MCF 10A (cell line): ENCODE results near the gene SEMA3D. TPM values are rescaled to one million over a fixed set of nuclear protein-coding genes. Genes with fewer than 3 reads are reported as not detected.

Experiments
- BruUV-seq: library from RNA; stranded (reverse); fragments of 400-500 nt; replicated peaks from 2 replicates; lab custom pipeline; 2021; lab: Mats Ljungman, UMichigan
- CTCF ChIA-PET: fragments of 300-600 bp; sonication (Branson Sonifier 250); formaldehyde crosslinking; extraction: SDS; loops from one replicate; lab custom pipeline; 2021; ENCODE audit warnings: antibody characterized with exemption, inconsistent platforms; lab: Yijun Ruan, JAX
- POLR2A ChIA-PET: fragments of 300-600, 350-650 bp; sonication (Branson Sonifier 250); formaldehyde crosslinking; extraction: SDS; loops from one replicate; lab custom pipeline; 2020; ENCODE audit warnings: antibody characterized with exemption, inconsistent platforms; lab: Yijun Ruan, JAX
- DNase-seq: peaks from one replicate; pipeline ENCODE4 v3.0.0-alpha.2; 2018; ENCODE audit not compliant: unreplicated experiment
- H3K27ac Mint-ChIP-seq: one replicate; pipeline ENCODE4 v1.8.0; 2022; ENCODE audit warnings: mild to moderate bottlenecking, low read depth, mixed read lengths; ENCODE audit not compliant: unreplicated experiment
- H3K27me3 Mint-ChIP-seq: one replicate; pipeline ENCODE4 v1.8.0; 2022; ENCODE audit warnings: mixed read lengths; ENCODE audit not compliant: insufficient read depth, unreplicated experiment
- H3K36me3 Mint-ChIP-seq: one replicate; pipeline ENCODE4 v1.8.0; 2022; ENCODE audit warnings: mild to moderate bottlenecking, moderate library complexity, mixed read lengths; ENCODE audit not compliant: insufficient read depth, unreplicated experiment
- H3K4me1 Mint-ChIP-seq: one replicate; pipeline ENCODE4 v1.8.0; 2022; ENCODE audit warnings: mixed read lengths; ENCODE audit not compliant: insufficient read depth, unreplicated experiment
- H3K4me3 Mint-ChIP-seq: one replicate; pipeline ENCODE4 v1.8.0; 2022; ENCODE audit warnings: mild to moderate bottlenecking, moderate library complexity, mixed read lengths; ENCODE audit not compliant: unreplicated experiment
- H3K9me3 Mint-ChIP-seq: one replicate; pipeline ENCODE4 v1.8.0; 2022; ENCODE audit warnings: mixed read lengths; ENCODE audit not compliant: unreplicated experiment
- CTCF ChIP-seq: fragments of 200-600 bp; IDR thresholded peaks from one replicate; pipeline ENCODE4 v1.8.0; 2022; ENCODE audit warnings: antibody characterized with exemption, mild to moderate bottlenecking; ENCODE audit not compliant: unreplicated experiment
- intact Hi-C: fragments of 100-400 bp; cut with micrococcal nuclease; formaldehyde crosslinking; loops from 2 replicates; pipeline ENCODE4 v1.14.1; 2022
- total RNA-seq: library from RNA; stranded (reverse); gene quantifications from 2 replicates; pipeline ENCODE4 v1.2.3, GENCODE V29; 2022

Gene SEMA3D
- total RNA-seq, 1 experiment from 2014 or later = not detected

GRCh38 chr7:85111761-85112160 is 75.1 kb downstream of the SEMA3D start:
- Mint-ChIP-seq H3K27ac (no peak overlapping the region), H3K27me3 (peaks cover 53% of the 10 kb centered on the region), H3K4me3 (no peak overlapping the region), H3K9me3 (no peaks in the 10 kb centered on the region), H3K4me1 (no peaks in the 10 kb centered on the region), H3K36me3 (no peaks in the 10 kb centered on the region)
- intact Hi-C loops = no loop called here
- ChIA-PET CTCF (interaction anchor here (0.7 kb wide), 1 partner anchor 637 kb away, joined by 3 read pairs; no protein-coding TSS in a partner anchor), POLR2A (no interaction called here)
- no peak for DNase-seq
- no TSS peak for BruUV-seq
- no peak for TF ChIP-seq CTCF

GRCh38 chr7:85106719-85107118 is 80.1 kb downstream of the SEMA3D start:
- no TSS peak for BruUV-seq
- intact Hi-C loops = no loop called here
- Mint-ChIP-seq H3K4me1 (no peaks in the 10 kb centered on the region), H3K36me3 (no peaks in the 10 kb centered on the region), H3K27ac (no peak overlapping the region), H3K9me3 (no peaks in the 10 kb centered on the region), H3K4me3 (no peak overlapping the region), H3K27me3 (peaks cover 87% of the 10 kb centered on the region)
- TF ChIP-seq CTCF = no peak
- CTCF ChIA-PET = interaction anchor here (1.1 kb wide), 1 partner anchor 65 kb away, joined by 4 read pairs; no protein-coding TSS in a partner anchor
- POLR2A ChIA-PET = no interaction called here
- no peak for DNase-seq

- H3K27ac Mint-ChIP-seq = no peak overlapping the region
- no peak for TF ChIP-seq CTCF
- peaks cover 68% of the 10 kb centered on the region for H3K27me3 Mint-ChIP-seq
- CTCF ChIA-PET = interaction anchor here (0.6 to 0.7 kb wide), 4 partner anchors 8 to 750 kb away, joined by 3 to 4 read pairs (median 3); no protein-coding TSS in a partner anchor
- no TSS peak for BruUV-seq
- no peaks in the 10 kb centered on the region for H3K9me3 Mint-ChIP-seq
- POLR2A ChIA-PET = no interaction called here
- intact Hi-C loops = no loop called here
- H3K4me1 Mint-ChIP-seq = no peaks in the 10 kb centered on the region
- DNase-seq = no peak
- H3K4me3 Mint-ChIP-seq = no peak overlapping the region
- no peaks in the 10 kb centered on the region for H3K36me3 Mint-ChIP-seq
Measured at GRCh38 chr7:85104432-85105205, 82.2 kb downstream of the SEMA3D start.

- Mint-ChIP-seq H3K27me3 (peaks cover 68% of the 10 kb centered on the region), H3K4me3 (no peak overlapping the region), H3K4me1 (no peaks in the 10 kb centered on the region), H3K9me3 (no peaks in the 10 kb centered on the region), H3K36me3 (no peaks in the 10 kb centered on the region), H3K27ac (no peak overlapping the region)
- no peak for DNase-seq
- POLR2A ChIA-PET = no interaction called here
- BruUV-seq = no TSS peak
- CTCF ChIA-PET = no interaction called here
- intact Hi-C loops = no loop called here
- no peak for TF ChIP-seq CTCF
Measured at GRCh38 chr7:85103962-85104361, 82.9 kb downstream of the SEMA3D start.
